CD4-positive, alpha-beta T cell treated with Interleukin-6 at 100 ng/mL for 8 hours (primary cell): Measurements from ENCODE around the gene THADA.

Source experiments
- DNase-seq: peaks from one replicate; pipeline ENCODE4 v3.0.0-alpha.2; 2020; ENCODE audit warnings: mixed read lengths, low spot score

Gene THADA

GRCh38 chr2:43349904-43350303 lies 245.9 kb downstream of the THADA start:
- DNase-seq, result no peak

GRCh38 chr2:43348908-43349661 lies 246.8 kb downstream of the THADA start:
- no peak for DNase-seq

GRCh38 chr2:43347746-43348145 lies 248.1 kb downstream of the THADA start:
- DNase-seq, result no peak

GRCh38 chr2:43346602-43347567 lies 249.0 kb downstream of the THADA start:
- no peak for DNase-seq

GRCh38 chr2:43345872-43346271 lies 250.0 kb downstream of the THADA start:
- no peak for DNase-seq

GRCh38 chr2:43345391-43345813 lies 250.4 kb downstream of the THADA start:
- no peak for DNase-seq

- no peak for DNase-seq
Measured at GRCh38 chr2:43344868-43345373, 250.9 kb downstream of the THADA start.

GRCh38 chr2:43343573-43344304 lies 252.1 kb downstream of the THADA start:
- DNase-seq, result no peak

GRCh38 chr2:43341959-43342757 lies 253.7 kb downstream of the THADA start:
- no peak for DNase-seq

GRCh38 chr2:43340945-43341356 lies 254.9 kb downstream of the THADA start:
- no peak for DNase-seq

GRCh38 chr2:43340066-43340465 lies 255.8 kb downstream of the THADA start:
- no peak for DNase-seq

GRCh38 chr2:43333656-43334144 lies 262.1 kb downstream of the THADA start:
- no peak for DNase-seq

- no peak for DNase-seq
Measured at GRCh38 chr2:43333101-43333655, 262.7 kb downstream of the THADA start.

- no peak for DNase-seq
Measured at GRCh38 chr2:43332653-43333052, 263.2 kb downstream of the THADA start.

- no peak for DNase-seq
Measured at GRCh38 chr2:43331422-43331821, 264.4 kb downstream of the THADA start.

GRCh38 chr2:43329637-43330036 lies 266.2 kb downstream of the THADA start:
- DNase-seq, result no peak

- no peak for DNase-seq
Measured at GRCh38 chr2:43328832-43329231, 267.0 kb downstream of the THADA start.

- DNase-seq, result no peak
Measured at GRCh38 chr2:43328133-43328532, 267.7 kb downstream of the THADA start.

- no peak for DNase-seq
Measured at GRCh38 chr2:43327119-43327518, 268.7 kb downstream of the THADA start.

- DNase-seq, result no peak
Measured at GRCh38 chr2:43326101-43326825, 269.6 kb downstream of the THADA start.
